ENCODE measurements around the gene GJA10.

- TF ChIP-seq EZH2phosphoT487 (IDR thresholded peaks at IDR 0.05; ENCODE audit: insufficient read depth, low read depth) (no peak), EZH2 (IDR thresholded peaks at IDR 0.05; ENCODE audit: insufficient read depth, poor library complexity, severe bottlenecking) (no peak)
Measured at GRCh38 chr6:89941763-89942497, 47.7 kb downstream of the GJA10 start.

Data from GM23248 (cell line).